CD14-positive monocyte (primary cell): Measurements from ENCODE around the gene CFAP92. TPM values are rescaled to one million over a fixed set of nuclear protein-coding genes. Genes with fewer than 3 reads are reported as not detected.

Experiments
- DNase-seq, 3 donors: peaks; one replicate each; pipeline ENCODE4 v3.0.0-alpha.2; 2011 to 2022
- H2AFZ ChIP-seq: 2 replicates; pipeline ENCODE4 v1.6.0; 2012; ENCODE audit warnings: mild to moderate bottlenecking, low read depth, low read length, inconsistent platforms; ENCODE audit not compliant: insufficient read depth, poor library complexity, severe bottlenecking
- H3K27ac ChIP-seq, 2 donors: 1 replicate in 1 of 2; 2 replicates in 1 of 2; pipeline ENCODE4 v1.5.1; 2012 to 2013; ENCODE audit warnings: low read length in 2 of 2, control low read depth in 1 of 2, inconsistent platforms in 1 of 2, low read depth in 1 of 2, mild to moderate bottlenecking in 1 of 2
- H3K27me3 ChIP-seq, 2 donors: one replicate each; pipeline versions ENCODE4 v1.6.0 to v1.6.1; 2011 to 2013; ENCODE audit warnings: low read length in 2 of 2; ENCODE audit not compliant: control insufficient read depth in 2 of 2, insufficient read depth in 2 of 2
- H3K36me3 ChIP-seq, 2 donors: replicated peaks in 1 of 2; 1 replicate in 1 of 2; 2 replicates in 1 of 2; pipeline versions ENCODE4 v1.5.1 to v1.6.1; 2012 to 2013; ENCODE audit warnings: low read length in 2 of 2, control low read depth in 1 of 2, inconsistent platforms in 1 of 2, mild to moderate bottlenecking in 1 of 2; ENCODE audit not compliant: insufficient read depth in 2 of 2, control insufficient read depth in 1 of 2
- H3K4me1 ChIP-seq, 2 donors: 1 replicate in 1 of 2; 2 replicates in 1 of 2; pipeline versions ENCODE4 v1.5.1 to v1.6.1; 2012 to 2013; ENCODE audit warnings: low read length in 2 of 2, control low read depth in 1 of 2, inconsistent platforms in 1 of 2, mild to moderate bottlenecking in 1 of 2, moderate library complexity in 1 of 2; ENCODE audit not compliant: insufficient read depth in 2 of 2, control insufficient read depth in 1 of 2
- H3K4me2 ChIP-seq: replicated peaks from 2 replicates; pipeline ENCODE3; 2012; ENCODE audit warnings: low read length, moderate library complexity, mild to moderate bottlenecking; ENCODE audit not compliant: poor library complexity, severe bottlenecking; ENCODE audit errors: extremely low read depth
- H3K4me3 ChIP-seq, 3 experiments: fragments of 200-600 bp in 1 of 3; sonication (generic) in 1 of 3; replicated peaks in 1 of 3; 1 replicate in 2 of 3; 2 replicates in 1 of 3; pipeline ENCODE4 v1.5.1; 2011 to 2013; ENCODE audit warnings: low read length in 3 of 3, mild to moderate bottlenecking in 3 of 3, control low read depth in 2 of 3, low read depth in 2 of 3, inconsistent platforms in 1 of 3, moderate library complexity in 1 of 3
- H3K79me2 ChIP-seq: 2 replicates; pipeline ENCODE4 v1.6.0; 2012; ENCODE audit warnings: mild to moderate bottlenecking, control low read depth, inconsistent platforms, low read length, moderate library complexity; ENCODE audit not compliant: insufficient read depth
- H3K9ac ChIP-seq: 2 replicates; pipeline ENCODE4 v1.6.0; 2017; ENCODE audit warnings: low read length, mild to moderate bottlenecking; ENCODE audit not compliant: insufficient read depth, poor library complexity, severe bottlenecking
- H3K9me3 ChIP-seq, 2 donors: replicated peaks in 1 of 2; 1 replicate in 1 of 2; 2 replicates in 1 of 2; pipeline versions ENCODE4 v1.5.1 to v1.6.1; 2012 to 2013; ENCODE audit warnings: low read length in 2 of 2, control low read depth in 1 of 2; ENCODE audit not compliant: control insufficient read depth in 1 of 2, insufficient read depth in 1 of 2
- H4K20me1 ChIP-seq: 2 replicates; pipeline ENCODE4 v1.6.0; 2012; ENCODE audit warnings: mild to moderate bottlenecking, low read length, control low read depth, moderate library complexity; ENCODE audit not compliant: insufficient read depth
- H3K27ac Mint-ChIP-seq, 7 donors: one replicate each; pipeline ENCODE4 v1.8.0; 2020; ENCODE audit warnings: mild to moderate bottlenecking in 7 of 7, mixed read lengths in 7 of 7, moderate library complexity in 6 of 7, inconsistent platforms in 2 of 7
- H3K27me3 Mint-ChIP-seq, 3 donors: one replicate each; pipeline ENCODE4 v1.8.0; 2021 to 2022; ENCODE audit warnings: low read depth in 3 of 3, mild to moderate bottlenecking in 3 of 3, mixed read lengths in 3 of 3, moderate library complexity in 3 of 3, inconsistent platforms in 1 of 3
- H3K36me3 Mint-ChIP-seq, 2 donors: one replicate each; pipeline ENCODE4 v1.8.0; 2020; ENCODE audit warnings: mixed read lengths in 2 of 2, inconsistent platforms in 1 of 2, mild to moderate bottlenecking in 1 of 2
- H3K4me1 Mint-ChIP-seq: one replicate; pipeline ENCODE4 v1.8.0; 2020; ENCODE audit warnings: mild to moderate bottlenecking, mixed read lengths
- H3K4me3 Mint-ChIP-seq, 2 donors: one replicate each; pipeline ENCODE4 v1.8.0; 2020; ENCODE audit warnings: mild to moderate bottlenecking in 2 of 2, mixed read lengths in 2 of 2, moderate library complexity in 1 of 2
- H3K9me3 Mint-ChIP-seq, 7 donors: one replicate each; pipeline ENCODE4 v1.8.0; 2020 to 2022; ENCODE audit warnings: mixed read lengths in 7 of 7, mild to moderate bottlenecking in 6 of 7, moderate library complexity in 6 of 7, inconsistent platforms in 2 of 7
- WGBS: methylation state at CpG from one replicate; pipeline ENCODE4 v1.1.5; 2013; ENCODE audit warnings: missing lambda C conversion rate; ENCODE audit not compliant: insufficient coverage; 5-methylcytosine and 5-hydroxymethylcytosine counted together
- intact Hi-C, 2 donors: fragments of 100-400 bp; cut with micrococcal nuclease; formaldehyde crosslinking; loops; one replicate each; pipeline versions ENCODE4 v1.15.0 to v1.15.1; 2023
- polyA plus RNA-seq, 3 donors: library from polyadenylated mRNA; depleted of rRNA in 1 of 3; unstranded in 2 of 3; stranded (reverse) in 1 of 3; fragments of 300-500 nt in 2 of 3; fragments of >200 nt in 1 of 3; fragmentation: Illumina TruSeq in 2 of 3; gene quantifications; 1 replicate in 2 of 3; 2 replicates in 1 of 3; pipeline ENCODE4 v1.2.3, GENCODE V29; 2012 to 2021
- TF ChIP-seq, protein P1 (sequence below): fragments of 200-600 bp; IDR thresholded peaks from one replicate; pipeline ENCODE4 v1.8.0; 2022; ENCODE audit warnings: antibody characterized with exemption, mild to moderate bottlenecking

Gene CFAP92
- polyA plus RNA-seq, 3 donors, result 0.12 to 0.50 (median 0.19) TPM

GRCh38 chr3:128914966-128915645 lies 78.8 kb downstream of the CFAP92 start:
- Histone ChIP-seq H3K4me1 (no peaks in the 10 kb centered on the region), H3K36me3 (peaks cover 60 to 78% of the 10 kb centered on the region in 2 donors), H3K79me2 (no peaks in the 10 kb centered on the region), H3K27ac (no peak overlapping the region), H3K4me2 (no peak overlapping the region), H2AFZ (no peak overlapping the region), H3K27me3 (no peaks in the 10 kb centered on the region), H4K20me1 (no peaks in the 10 kb centered on the region), H3K9me3 (no peaks in the 10 kb centered on the region), H3K4me3 (no peak overlapping the region), H3K9ac (no peak overlapping the region)
- Mint-ChIP-seq H3K4me3 (no peak overlapping the region), H3K27me3 (no peaks in the 10 kb centered on the region), H3K9me3 (peaks cover 0 to 10% (median 5%) of the 10 kb centered on the region in 7 donors), H3K4me1 (no peaks in the 10 kb centered on the region), H3K27ac (no peak overlapping the region), H3K36me3 (peaks cover 80 to 91% of the 10 kb centered on the region in 2 donors)
- intact Hi-C loops, result no loop called here
- TF ChIP-seq, protein P1, sequence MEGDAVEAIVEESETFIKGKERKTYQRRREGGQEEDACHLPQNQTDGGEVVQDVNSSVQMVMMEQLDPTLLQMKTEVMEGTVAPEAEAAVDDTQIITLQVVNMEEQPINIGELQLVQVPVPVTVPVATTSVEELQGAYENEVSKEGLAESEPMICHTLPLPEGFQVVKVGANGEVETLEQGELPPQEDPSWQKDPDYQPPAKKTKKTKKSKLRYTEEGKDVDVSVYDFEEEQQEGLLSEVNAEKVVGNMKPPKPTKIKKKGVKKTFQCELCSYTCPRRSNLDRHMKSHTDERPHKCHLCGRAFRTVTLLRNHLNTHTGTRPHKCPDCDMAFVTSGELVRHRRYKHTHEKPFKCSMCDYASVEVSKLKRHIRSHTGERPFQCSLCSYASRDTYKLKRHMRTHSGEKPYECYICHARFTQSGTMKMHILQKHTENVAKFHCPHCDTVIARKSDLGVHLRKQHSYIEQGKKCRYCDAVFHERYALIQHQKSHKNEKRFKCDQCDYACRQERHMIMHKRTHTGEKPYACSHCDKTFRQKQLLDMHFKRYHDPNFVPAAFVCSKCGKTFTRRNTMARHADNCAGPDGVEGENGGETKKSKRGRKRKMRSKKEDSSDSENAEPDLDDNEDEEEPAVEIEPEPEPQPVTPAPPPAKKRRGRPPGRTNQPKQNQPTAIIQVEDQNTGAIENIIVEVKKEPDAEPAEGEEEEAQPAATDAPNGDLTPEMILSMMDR, result no peak
- 95% methylated on average over 3 of the region's 10 CpGs for WGBS
- DNase-seq, result no peak

GRCh38 chr3:128911911-128912310 lies 82.0 kb downstream of the CFAP92 start:
- Mint-ChIP-seq H3K27me3 (no peaks in the 10 kb centered on the region), H3K9me3 (peaks cover 0 to 2% (median 0%) of the 10 kb centered on the region in 7 donors), H3K4me1 (no peaks in the 10 kb centered on the region), H3K27ac (peak overlapping the region in 1 of 7 donors; percentile 66), H3K36me3 (peaks cover 83 to 93% of the 10 kb centered on the region in 2 donors), H3K4me3 (no peak overlapping the region)
- intact Hi-C loops, result no loop called here
- Histone ChIP-seq H3K4me1 (no peaks in the 10 kb centered on the region), H4K20me1 (no peaks in the 10 kb centered on the region), H2AFZ (no peak overlapping the region), H3K27me3 (no peaks in the 10 kb centered on the region), H3K4me2 (no peak overlapping the region), H3K36me3 (peaks cover 91 to 100% of the 10 kb centered on the region in 2 donors), H3K9ac (no peak overlapping the region), H3K27ac (no peak overlapping the region), H3K79me2 (no peaks in the 10 kb centered on the region), H3K9me3 (no peaks in the 10 kb centered on the region), H3K4me3 (no peak overlapping the region)
- WGBS, result 97% methylated on average over 6 of the region's 7 CpGs
- TF ChIP-seq, protein P1, result no peak
- DNase-seq, result no peak
